K562 (cell line): Measurements from ENCODE around the gene SCN1B.

ENCODE experiments used
- ARID2 ChIP-seq: fragments of 450-650 bp; IDR thresholded peaks from 2 replicates; pipeline ENCODE4 v1.6.1; 2017; ENCODE audit warnings: antibody characterized with exemption, mild to moderate bottlenecking
- ASH1L ChIP-seq: fragments of 450-650 bp; IDR thresholded peaks from 2 replicates; pipeline ENCODE4 v1.6.1; 2018; ENCODE audit warnings: borderline replicate concordance, mild to moderate bottlenecking, low read depth; ENCODE audit not compliant: partially characterized antibody
- CTCF ChIP-seq, 3 experiments: IDR thresholded peaks in 2 of 3; conservative IDR thresholded peaks in 1 of 3; 2 replicates each; pipeline ENCODE4 v1.5.1; 2011 to 2012; ENCODE audit warnings: low read length in 3 of 3, mild to moderate bottlenecking in 3 of 3, control low read depth in 2 of 3, improper control_type of control experiment in 1 of 3, inconsistent platforms in 1 of 3, low read depth in 1 of 3, mixed read lengths in 1 of 3, moderate library complexity in 1 of 3; ENCODE audit not compliant: insufficient read depth in 2 of 3
- FOXK2 ChIP-seq, 2 experiments: fragments of 450-650 bp; IDR thresholded peaks in 1 of 2; conservative IDR thresholded peaks in 1 of 2; 2 replicates each; pipeline ENCODE4 v1.6.1; 2016; ENCODE audit warnings: low read depth in 2 of 2, mild to moderate bottlenecking in 1 of 2
- GTF2F1 ChIP-seq: IDR thresholded peaks from 2 replicates; pipeline ENCODE4 v1.6.1; 2011; ENCODE audit warnings: low read depth, low read length, improper control_type of control experiment
- JUN ChIP-seq, 2 experiments: sonication (generic) in 1 of 2; formaldehyde crosslinking in 1 of 2; IDR thresholded peaks; 2 replicates each; pipeline versions ENCODE4 v1.6.1 to v1.8.0; 2012 to 2022; ENCODE audit warnings: borderline replicate concordance in 2 of 2, mild to moderate bottlenecking in 2 of 2, improper control_type of control experiment in 1 of 2, low read depth in 1 of 2, low read length in 1 of 2, missing genetic modification reagents in 1 of 2
- KDM1A ChIP-seq, 2 experiments: fragments of 450-650 bp; IDR thresholded peaks; 2 replicates each; pipeline ENCODE4 v1.6.1; 2016; ENCODE audit warnings: mild to moderate bottlenecking in 2 of 2
- NR1H2 ChIP-seq: sonication (generic); formaldehyde crosslinking; IDR thresholded peaks from 2 replicates; pipeline ENCODE4 v1.4.0; 2020; ENCODE audit warnings: mild to moderate bottlenecking, missing genetic modification reagents
- REST ChIP-seq, 2 experiments: fragments of 450-650 bp; formaldehyde crosslinking in 1 of 2; IDR thresholded peaks; 2 replicates each; pipeline versions ENCODE4 v1.4.0 to v1.6.1; 2014 to 2020; ENCODE audit warnings: mild to moderate bottlenecking in 2 of 2, borderline replicate concordance in 1 of 2, low read depth in 1 of 2
- TFE3 ChIP-seq: fragments of 450-650 bp; formaldehyde crosslinking; IDR thresholded peaks from 2 replicates; pipeline ENCODE4 v1.4.0; 2020; ENCODE audit warnings: mild to moderate bottlenecking, mixed read lengths
- TOE1 ChIP-seq, 2 experiments: fragments of 450-650 bp in 1 of 2; sonication (generic) in 1 of 2; formaldehyde crosslinking in 1 of 2; IDR thresholded peaks; 2 replicates each; pipeline versions ENCODE4 v1.7.1 to v1.8.0; 2016 to 2022; ENCODE audit warnings: borderline replicate concordance in 2 of 2, mild to moderate bottlenecking in 2 of 2, antibody characterized with exemption in 1 of 2, inconsistent platforms in 1 of 2, low read depth in 1 of 2, missing genetic modification reagents in 1 of 2, moderate library complexity in 1 of 2
- YY1 ChIP-seq, 3 experiments: IDR thresholded peaks; 2 replicates each; pipeline ENCODE4 v1.6.1; 2011; ENCODE audit warnings: low read length in 2 of 3, mild to moderate bottlenecking in 2 of 3, moderate library complexity in 2 of 3, borderline replicate concordance in 1 of 3, control low read depth in 1 of 3, low read depth in 1 of 3; ENCODE audit not compliant: insufficient read depth in 3 of 3, insufficient replicate concordance in 2 of 3, control insufficient read depth in 1 of 3, insufficient read length in 1 of 3; ENCODE audit errors: extremely low read depth in 1 of 3
- ZBTB1 ChIP-seq: sonication (generic); formaldehyde crosslinking; IDR thresholded peaks from 2 replicates; pipeline ENCODE4 v1.8.1; 2023; ENCODE audit warnings: missing genetic modification reagents, low read depth, mild to moderate bottlenecking, borderline replicate concordance

DNA sequence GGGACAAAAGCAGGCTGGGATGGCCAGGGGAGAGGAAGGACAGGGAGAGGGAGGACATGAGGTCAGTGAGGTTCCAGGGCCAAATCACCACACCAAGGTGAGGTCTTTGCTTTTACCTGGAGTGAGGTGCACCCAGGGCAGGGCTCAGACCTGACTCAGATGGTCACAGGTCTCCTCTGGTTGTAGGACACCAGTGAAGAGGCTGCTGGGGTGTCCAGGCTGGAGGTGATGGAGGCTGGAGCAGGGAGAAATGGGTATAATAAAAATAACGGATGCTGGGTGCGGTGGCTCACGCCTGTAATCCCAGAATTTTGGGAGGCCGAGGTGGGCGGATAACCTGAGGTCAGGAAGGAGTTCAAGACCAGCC is 23.3 kb upstream of the SCN1B start:
- TF ChIP-seq KDM1A (IDR thresholded peaks at IDR 0.05) (no peak), NR1H2 (no peak), TOE1 (IDR thresholded peaks at IDR 0.05; ENCODE audit: borderline replicate concordance) (no peak), TOE1 (CRISPR knock-in tag; IDR thresholded peaks at IDR 0.05; ENCODE audit: borderline replicate concordance, low read depth) (no peak), CTCF (IDR thresholded peaks at IDR 0.05 in 2 of 3, conservative IDR thresholded peaks at IDR 0.05 in 1 of 3; ENCODE audit: insufficient read depth in 2 of 3, low read depth in 1 of 3, low read length in 3 of 3) (no peak), REST (IDR thresholded peaks at IDR 0.05; ENCODE audit: borderline replicate concordance) (no peak), REST (CRISPR knock-in tag; IDR thresholded peaks at IDR 0.05; ENCODE audit: low read depth) (no peak), ARID2 (no peak), GTF2F1 (no peak), JUN (IDR thresholded peaks at IDR 0.05; ENCODE audit: borderline replicate concordance, low read depth, low read length) (no peak), JUN (CRISPR knock-in tag; IDR thresholded peaks at IDR 0.05; ENCODE audit: borderline replicate concordance) (no peak), YY1 (IDR thresholded peaks at IDR 0.05; ENCODE audit: borderline replicate concordance in 1 of 3, control insufficient read depth in 1 of 3, extremely low read depth in 1 of 3, insufficient read depth in 3 of 3, insufficient read length in 1 of 3, insufficient replicate concordance in 2 of 3, low read depth in 1 of 3, low read length in 2 of 3) (no peak), ASH1L (no peak), TFE3 (CRISPR knock-in tag) (no peak), ZBTB1 (CRISPR knock-in tag) (no peak), FOXK2 (conservative IDR thresholded peaks at IDR 0.05 in 1 of 2, IDR thresholded peaks at IDR 0.05 in 1 of 2; ENCODE audit: low read depth in 2 of 2) (no peak)
